Sigmoid colon (tissue), 4 donors: ENCODE measurements around the gene MACROD2.

Experiments used
- EP300 ChIP-seq, 4 donors: sonication (generic); formaldehyde crosslinking; IDR thresholded peaks; one replicate each; pipeline ENCODE4 v1.6.1; 2017; ENCODE audit warnings: antibody characterized with exemption in 4 of 4
- POLR2A ChIP-seq, 2 donors: fragments of 450-650 bp; IDR thresholded peaks; one replicate each; pipeline ENCODE4 v1.6.1; 2016; ENCODE audit warnings: antibody characterized with exemption in 2 of 2, mild to moderate bottlenecking in 2 of 2, moderate library complexity in 2 of 2
- POLR2AphosphoS5 ChIP-seq, 4 donors: sonication (generic); formaldehyde crosslinking; IDR thresholded peaks; one replicate each; pipeline ENCODE4 v1.6.1; 2017; ENCODE audit warnings: antibody characterized with exemption in 4 of 4
- TF ChIP-seq, protein P1 (sequence below), 4 experiments: fragments of 450-650 bp in 3 of 4; fragments of 200-600 bp in 1 of 4; IDR thresholded peaks; one replicate each; pipeline ENCODE4 v1.5.1; 2016 to 2019; ENCODE audit warnings: antibody characterized with exemption in 4 of 4, mild to moderate bottlenecking in 3 of 4, moderate library complexity in 2 of 4

DNA sequence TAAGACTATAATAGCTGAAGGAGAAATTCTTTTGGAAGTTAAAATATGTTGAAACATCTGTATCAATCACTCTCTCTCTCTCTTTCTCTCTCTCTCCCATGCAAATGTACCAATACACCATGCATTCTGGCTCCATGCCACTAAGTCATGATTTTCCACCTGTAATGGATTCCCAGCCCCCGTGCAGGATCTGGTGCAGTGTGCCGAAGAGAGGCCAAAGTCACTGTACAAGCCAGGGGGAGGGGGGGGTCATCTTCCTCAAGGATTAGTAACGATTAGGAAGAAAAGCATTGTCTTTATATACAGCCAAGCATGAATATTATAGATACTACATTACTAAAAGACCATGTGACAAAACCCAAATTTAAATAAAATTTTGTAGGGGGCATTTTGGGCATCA, 1852.8 kb downstream of the MACROD2 start:
- TF ChIP-seq, protein P1, sequence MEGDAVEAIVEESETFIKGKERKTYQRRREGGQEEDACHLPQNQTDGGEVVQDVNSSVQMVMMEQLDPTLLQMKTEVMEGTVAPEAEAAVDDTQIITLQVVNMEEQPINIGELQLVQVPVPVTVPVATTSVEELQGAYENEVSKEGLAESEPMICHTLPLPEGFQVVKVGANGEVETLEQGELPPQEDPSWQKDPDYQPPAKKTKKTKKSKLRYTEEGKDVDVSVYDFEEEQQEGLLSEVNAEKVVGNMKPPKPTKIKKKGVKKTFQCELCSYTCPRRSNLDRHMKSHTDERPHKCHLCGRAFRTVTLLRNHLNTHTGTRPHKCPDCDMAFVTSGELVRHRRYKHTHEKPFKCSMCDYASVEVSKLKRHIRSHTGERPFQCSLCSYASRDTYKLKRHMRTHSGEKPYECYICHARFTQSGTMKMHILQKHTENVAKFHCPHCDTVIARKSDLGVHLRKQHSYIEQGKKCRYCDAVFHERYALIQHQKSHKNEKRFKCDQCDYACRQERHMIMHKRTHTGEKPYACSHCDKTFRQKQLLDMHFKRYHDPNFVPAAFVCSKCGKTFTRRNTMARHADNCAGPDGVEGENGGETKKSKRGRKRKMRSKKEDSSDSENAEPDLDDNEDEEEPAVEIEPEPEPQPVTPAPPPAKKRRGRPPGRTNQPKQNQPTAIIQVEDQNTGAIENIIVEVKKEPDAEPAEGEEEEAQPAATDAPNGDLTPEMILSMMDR (IDR thresholded peaks at IDR 0.05) = no peak
- TF ChIP-seq POLR2A (IDR thresholded peaks at IDR 0.05) (no peak), POLR2AphosphoS5 (IDR thresholded peaks at IDR 0.05) (no peak), EP300 (IDR thresholded peaks at IDR 0.05) (no peak)
